Suprapubic skin (tissue), 4 donors: ENCODE data around the gene SIL1. TPM values are rescaled to one million over a fixed set of nuclear protein-coding genes. Genes with fewer than 3 reads are reported as not detected.

ENCODE experiments used
- DNase-seq, 2 donors: peaks; one replicate each; pipeline ENCODE4 v3.0.0-alpha.2; 2019; ENCODE audit warnings: low spot score in 2 of 2
- H3K27ac ChIP-seq: fragments of 200-600 bp; sonication (generic); one replicate; pipeline ENCODE4 v1.5.1; 2019
- H3K27me3 ChIP-seq: fragments of 200-600 bp; sonication (generic); one replicate; pipeline ENCODE4 v1.5.1; 2019
- H3K36me3 ChIP-seq: fragments of 200-600 bp; sonication (generic); one replicate; pipeline ENCODE4 v1.5.1; 2019
- H3K4me1 ChIP-seq: fragments of 200-600 bp; sonication (generic); one replicate; pipeline ENCODE4 v1.5.1; 2019
- H3K4me3 ChIP-seq: fragments of 200-600 bp; sonication (generic); one replicate; pipeline ENCODE4 v1.5.1; 2019; ENCODE audit warnings: mild to moderate bottlenecking
- H3K9me3 ChIP-seq: fragments of 200-600 bp; sonication (generic); one replicate; pipeline ENCODE4 v1.5.1; 2019
- CTCF ChIP-seq, 2 donors: fragments of 200-600 bp in 1 of 2; fragments of 450-650 bp in 1 of 2; sonication (generic) in 1 of 2; IDR thresholded peaks; one replicate each; pipeline ENCODE4 v1.5.1; 2016 to 2019; ENCODE audit warnings: antibody characterized with exemption in 2 of 2, mild to moderate bottlenecking in 1 of 2, moderate library complexity in 1 of 2
- EP300 ChIP-seq: sonication (generic); formaldehyde crosslinking; IDR thresholded peaks from one replicate; pipeline ENCODE4 v1.6.1; 2017; ENCODE audit warnings: antibody characterized with exemption
- POLR2A ChIP-seq, 2 donors: fragments of 450-650 bp; IDR thresholded peaks; one replicate each; pipeline ENCODE4 v1.6.1; 2017; ENCODE audit warnings: antibody characterized with exemption in 2 of 2, mild to moderate bottlenecking in 2 of 2, moderate library complexity in 2 of 2
- POLR2AphosphoS5 ChIP-seq, 3 donors: sonication (generic); formaldehyde crosslinking; IDR thresholded peaks; one replicate each; pipeline ENCODE4 v1.6.1; 2017; ENCODE audit warnings: antibody characterized with exemption in 3 of 3
- WGBS: methylation state at CpG from one replicate; pipeline ENCODE4 v1.1.5; 2018; 5-methylcytosine and 5-hydroxymethylcytosine counted together
- total RNA-seq, 4 donors: library from RNA; depleted of rRNA; stranded (reverse); fragments of >200 nt; gene quantifications; one replicate each; pipeline ENCODE4 v1.1.0, GENCODE V29; 2016

SIL1 gene
- total RNA-seq, 4 donors from 2014 or later: 38.5 to 54.6 (median 41.7) TPM

GRCh38 chr5:138898742-138899141, 299.4 kb downstream of the SIL1 start:
- DNase-seq: no peak
- Histone ChIP-seq H3K27ac (no peak overlapping the region), H3K27me3 (no peaks in the 10 kb centered on the region), H3K9me3 (no peaks in the 10 kb centered on the region), H3K36me3 (peaks cover 25% of the 10 kb centered on the region), H3K4me1 (no peaks in the 10 kb centered on the region), H3K4me3 (no peak overlapping the region)
- TF ChIP-seq CTCF (IDR thresholded peaks at IDR 0.05) (no peak), POLR2A (IDR thresholded peaks at IDR 0.05) (no peak), POLR2AphosphoS5 (IDR thresholded peaks at IDR 0.05) (no peak), EP300 (no peak)
- 96% methylated on average over 2 of the region's 2 CpGs for WGBS

- 93% methylated on average over 1 of the region's 1 CpG for WGBS
Observed at GRCh38 chr5:138898299-138898698, 299.9 kb downstream of the SIL1 start.

More at GRCh38 chr5:138898299-138898698, 299.9 kb downstream of the SIL1 start:
- TF ChIP-seq POLR2A (IDR thresholded peaks at IDR 0.05) (no peak), CTCF (IDR thresholded peaks at IDR 0.05) (no peak), EP300 (no peak), POLR2AphosphoS5 (IDR thresholded peaks at IDR 0.05) (no peak)
- no peak overlapping the region for H3K4me3 ChIP-seq
- peaks cover 21% of the 10 kb centered on the region for H3K36me3 ChIP-seq
- no peaks in the 10 kb centered on the region for H3K4me1 ChIP-seq
- H3K27ac ChIP-seq: no peak overlapping the region
- no peaks in the 10 kb centered on the region for H3K27me3 ChIP-seq
- no peak for DNase-seq
- no peaks in the 10 kb centered on the region for H3K9me3 ChIP-seq

Other genes starting within 250 kb of the SIL1 start
- gene MATR3, start 95.4 kb upstream of the SIL1 start, total RNA-seq: 100 to 1,000 TPM; 115 to 192 (median 129) TPM
- gene PAIP2, start 143.5 kb upstream of the SIL1 start, total RNA-seq: 10 to 100 TPM; 50.3 to 71.0 (median 53.5) TPM
- gene SLC23A1, start 184.9 kb upstream of the SIL1 start, total RNA-seq: 1 to 10 TPM in 3 of 4 donors, not detected in 1; 2.3 to 6.4 (median 3.0) TPM
- not detected for gene MZB1, start 191.5 kb upstream of the SIL1 start, total RNA-seq
- gene PROB1, start 196.7 kb upstream of the SIL1 start, total RNA-seq: under 1 TPM; 0.08 to 0.44 (median 0.35) TPM
- 1 to 10 TPM in 3 of 4 donors, not detected in 1; 1.3 to 2.2 (median 1.4) TPM for gene SPATA24, start 205.7 kb upstream of the SIL1 start, total RNA-seq
- gene DNAJC18, start 241.2 kb upstream of the SIL1 start, total RNA-seq: 1 to 10 TPM; 2.2 to 7.2 (median 2.9) TPM